Measurements from ENCODE around the gene VPS35.
"Not testable (repeated sequence)": the region's sequence is repeated elsewhere in the genome, so short reads cannot be mapped to it uniquely, and the experiment has no call there.

Gene VPS35

GRCh38 chr16:46651305-46651704, 37.7 kb downstream of the VPS35 start:
- no peak for DNase-seq

- no peak for DNase-seq
Measured at GRCh38 chr16:46650254-46650623, 38.7 kb downstream of the VPS35 start.

DNA sequence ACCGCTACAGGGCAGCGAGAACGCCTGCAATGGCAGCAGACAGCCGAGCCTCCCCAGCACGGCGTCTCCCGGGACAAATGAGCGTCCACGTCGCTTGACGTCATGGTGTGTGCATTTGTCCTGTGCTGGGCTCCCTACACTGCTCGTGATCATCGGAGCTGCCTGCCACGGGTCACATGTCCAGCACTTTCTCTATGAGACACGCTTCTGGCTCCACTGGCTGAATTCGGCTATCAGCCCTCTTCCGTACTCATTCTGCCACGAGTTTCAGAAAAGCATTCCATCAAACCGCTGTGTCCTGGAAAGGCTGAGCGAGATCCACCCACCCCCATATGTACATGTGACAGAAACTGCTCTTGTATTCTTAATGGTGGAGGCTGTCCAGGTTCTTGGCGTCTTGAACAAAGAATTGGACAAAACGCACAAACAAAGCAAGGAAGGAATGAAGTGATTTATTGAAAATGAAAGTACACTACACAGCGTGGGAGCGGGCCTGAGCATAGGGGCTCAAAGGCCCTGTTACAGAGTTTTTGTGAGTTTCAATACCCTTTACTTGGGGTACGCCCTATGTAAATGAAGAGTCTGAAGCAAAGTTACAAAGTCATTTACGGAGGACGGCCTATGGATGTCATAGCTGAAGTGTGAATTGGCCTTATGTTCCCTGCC, 39.3 kb downstream of the VPS35 start:
- no peak for DNase-seq

GRCh38 chr16:46648656-46649055, 40.3 kb downstream of the VPS35 start:
- no peak for DNase-seq

DNA sequence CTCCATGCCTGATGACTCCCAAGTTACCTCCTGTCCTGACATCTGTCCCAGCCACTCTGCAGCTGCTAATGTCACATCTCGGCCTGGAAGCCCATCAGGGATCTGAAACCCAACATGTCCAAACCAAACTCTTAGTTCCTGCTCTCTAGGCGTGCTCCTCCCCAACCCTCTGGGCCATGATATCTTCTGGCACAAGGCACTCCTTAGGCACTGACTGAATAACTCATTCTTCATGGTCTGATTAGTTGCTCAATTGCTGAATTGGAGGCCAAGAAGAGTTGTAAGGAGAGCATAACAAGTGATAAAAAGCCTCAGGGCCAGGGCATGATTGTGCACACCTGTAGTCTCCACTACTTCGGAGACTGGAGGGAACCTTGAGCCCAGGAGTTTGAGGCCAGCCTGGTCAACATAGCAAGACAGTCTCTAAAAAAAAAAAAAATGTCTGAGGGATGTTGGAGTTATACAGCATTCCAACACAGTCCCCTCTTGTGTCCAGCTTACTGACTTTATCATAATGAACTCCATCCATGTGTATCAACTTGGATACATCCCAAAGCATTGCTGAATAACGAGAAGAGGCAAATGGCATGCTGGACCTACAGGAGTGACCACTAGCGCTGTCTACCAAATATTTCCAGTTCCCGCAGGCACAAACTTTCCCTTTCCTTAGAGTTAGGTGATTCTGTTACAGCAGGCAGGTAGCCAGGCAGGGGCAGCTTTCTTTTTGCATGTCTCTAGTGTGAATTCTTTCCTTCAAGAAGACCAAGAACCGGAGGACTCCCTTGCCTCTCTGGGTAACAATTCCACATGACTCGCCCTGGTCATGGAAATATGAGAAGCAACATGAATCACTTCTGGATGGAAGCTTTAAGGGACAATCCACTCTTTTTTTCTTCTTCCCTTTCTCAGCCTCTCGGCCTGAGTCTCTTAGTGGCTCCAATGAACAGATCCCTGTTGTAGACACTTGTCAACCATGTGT, 49.7 kb downstream of the VPS35 start:
- DNase-seq: no peak

GRCh38 chr16:46632778-46633733, 55.9 kb downstream of the VPS35 start:
- no peak for DNase-seq

DNA sequence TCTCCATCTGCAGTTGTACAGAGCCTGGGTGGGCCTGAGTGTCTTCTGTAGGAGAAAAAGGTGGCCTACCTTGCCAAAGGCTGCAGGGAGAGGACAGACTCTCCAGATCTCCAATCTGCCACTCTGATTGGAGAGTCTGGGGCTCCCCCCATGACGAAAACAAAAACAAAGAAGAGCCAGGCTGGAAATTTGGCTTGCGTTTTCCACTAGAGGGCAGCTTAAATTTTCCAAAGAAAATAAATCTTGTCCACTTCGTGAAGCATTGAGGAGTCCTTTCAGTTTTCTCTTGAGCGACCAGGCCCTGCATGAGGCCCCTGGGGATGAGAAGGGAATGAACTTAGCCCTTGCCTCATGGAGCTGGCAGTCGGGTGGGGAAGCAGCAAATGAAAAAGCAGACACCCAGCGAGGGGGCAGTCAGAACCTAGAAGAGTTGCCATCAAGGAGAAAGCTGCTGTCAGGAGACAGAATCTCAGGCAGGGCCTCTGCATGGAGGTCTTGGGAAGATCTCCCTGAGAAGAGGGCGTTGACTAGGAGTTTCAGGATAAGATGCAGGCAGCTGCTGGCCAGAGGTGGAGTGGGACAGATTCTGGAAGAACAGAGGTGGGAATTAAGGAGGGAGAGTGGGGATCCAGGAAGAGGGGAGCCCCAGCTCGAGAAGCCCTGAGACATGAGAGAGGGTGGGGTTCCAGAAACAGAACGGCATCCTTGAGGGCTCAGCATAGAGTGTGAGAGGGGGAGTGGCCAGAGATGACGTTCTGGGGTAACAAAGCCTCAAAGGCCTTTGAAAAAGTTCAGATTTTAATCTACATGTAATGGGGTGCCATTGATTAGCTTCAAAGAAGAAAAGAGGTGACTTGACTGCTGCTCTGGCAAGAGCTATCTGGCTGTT, 59.4 kb downstream of the VPS35 start:
- DNase-seq: no peak

DNA sequence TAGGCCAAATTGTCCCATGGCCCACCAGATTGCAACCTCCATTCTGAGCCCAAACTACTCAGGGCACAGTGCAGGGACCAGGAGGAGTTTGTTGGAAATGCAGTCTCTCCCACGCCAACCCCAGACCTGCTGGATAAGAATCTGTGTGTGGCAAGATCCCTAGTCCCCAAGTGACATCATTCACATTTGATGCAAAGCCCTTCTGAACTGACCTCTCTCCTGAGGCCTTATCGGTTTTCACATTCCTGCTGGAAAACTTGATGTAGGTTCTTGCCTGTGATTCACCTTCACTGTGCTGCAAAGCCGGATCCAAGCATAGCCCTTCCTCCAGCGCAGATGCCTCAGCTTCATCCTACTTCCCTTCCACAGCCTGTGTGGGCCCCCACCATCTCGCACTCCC, 61.2 kb downstream of the VPS35 start:
- no peak for DNase-seq

GRCh38 chr16:46626681-46627080, 62.3 kb downstream of the VPS35 start:
- not testable (repeated sequence) for DNase-seq

GRCh38 chr16:46624862-46625261, 64.1 kb downstream of the VPS35 start:
- DNase-seq: not testable (repeated sequence)

- not testable (repeated sequence) for DNase-seq
Measured at GRCh38 chr16:46623707-46624106, 65.3 kb downstream of the VPS35 start.

DNA sequence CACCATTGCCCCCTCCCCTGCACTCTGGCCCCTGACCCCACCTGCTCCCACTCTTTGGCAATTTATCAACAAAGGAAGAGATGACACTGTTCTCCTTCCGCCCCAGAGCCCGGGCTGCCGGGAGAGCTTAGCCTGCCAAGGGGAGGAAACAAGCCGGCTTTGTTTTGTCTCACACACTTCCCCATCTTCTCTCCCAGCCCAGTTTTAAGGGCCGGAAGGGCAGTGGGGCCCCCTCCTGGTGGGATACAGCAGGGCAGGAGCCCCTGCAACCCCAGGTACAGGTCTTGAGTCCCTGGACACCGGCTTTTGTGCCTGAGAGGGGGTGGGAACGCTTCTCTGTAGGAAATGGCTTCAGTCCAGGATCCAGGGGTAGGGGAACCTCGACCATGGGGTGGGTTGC, 65.7 kb downstream of the VPS35 start:
- DNase-seq: not testable (repeated sequence)

- no peak for DNase-seq
Measured at GRCh38 chr16:46621934-46622676, 66.9 kb downstream of the VPS35 start.

DNA sequence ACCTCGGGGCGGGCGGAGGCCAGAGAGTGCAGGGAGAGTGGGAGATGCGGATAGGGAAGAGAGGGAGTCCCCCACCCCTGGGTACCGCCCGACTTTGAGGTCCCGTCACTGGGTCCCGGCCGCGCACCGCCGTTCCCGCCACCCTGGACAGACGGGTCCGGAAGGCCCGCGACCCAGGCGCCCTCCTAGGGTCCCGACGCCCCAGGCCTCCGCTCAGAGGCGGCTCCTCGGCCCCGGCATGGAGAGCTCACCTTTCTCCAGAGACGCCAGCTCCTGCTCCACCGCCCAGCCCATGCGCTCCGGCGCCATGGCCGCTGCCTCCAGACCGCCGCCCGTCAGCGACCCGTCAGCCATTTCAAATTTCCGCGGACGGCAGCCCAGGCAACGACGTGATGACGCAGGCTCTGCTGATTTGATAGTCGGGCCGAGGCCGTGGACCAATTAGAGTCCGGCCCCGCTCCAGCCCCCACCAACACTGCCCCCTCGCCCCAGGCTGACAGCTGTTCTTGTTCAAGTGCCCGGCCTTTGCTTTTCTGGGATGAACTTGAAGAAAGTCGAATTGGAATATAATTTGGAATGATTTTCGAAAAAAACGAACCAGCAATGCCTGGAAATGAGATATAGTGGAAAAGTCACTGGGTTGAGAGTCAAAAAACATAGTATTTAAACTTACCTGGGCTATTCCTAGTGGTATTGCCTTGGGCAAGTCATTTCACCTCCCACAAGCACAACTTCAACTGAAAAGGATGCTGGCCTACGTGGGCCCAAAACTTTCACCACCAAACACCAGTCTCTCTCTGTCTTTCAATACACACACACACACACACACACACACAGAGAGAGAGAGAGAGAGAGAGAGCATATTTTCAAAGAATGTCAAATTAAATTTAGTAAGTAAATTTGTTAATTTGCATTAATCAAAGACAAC, 67.7 kb downstream of the VPS35 start, which contains the start of gene SHCBP1:
TSS of gene SHCBP1 (minus strand) at position 374 of the 928 bp plus-strand sequence. CDS start at position 354, 20 bp downstream.
- peak; percentile 56 for DNase-seq

- DNase-seq: no peak
Measured at GRCh38 chr16:46620266-46621005, 68.5 kb downstream of the VPS35 start.

- no peak for DNase-seq
Measured at GRCh38 chr16:46618516-46618915, 70.5 kb downstream of the VPS35 start.

- no peak for DNase-seq
Measured at GRCh38 chr16:46614006-46614405, 75.0 kb downstream of the VPS35 start.

DNA sequence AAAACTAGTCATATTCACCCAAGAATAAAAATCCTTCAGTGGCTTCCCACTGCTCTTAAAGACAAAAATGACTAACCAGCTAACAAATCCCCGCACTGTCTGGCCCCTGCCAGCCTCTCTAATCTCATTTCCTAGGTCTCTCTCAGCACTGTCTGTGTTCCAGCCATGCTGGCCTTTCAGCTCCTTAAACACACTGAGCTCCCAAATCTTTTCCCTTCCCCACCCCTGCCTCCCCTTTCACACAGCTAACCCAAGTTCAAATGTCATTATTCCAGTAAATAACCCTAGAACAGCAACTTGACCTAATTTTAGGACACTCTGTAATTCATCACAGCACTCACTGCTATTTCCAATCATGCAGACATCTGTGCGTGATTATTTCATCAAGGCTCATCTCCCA, 75.6 kb downstream of the VPS35 start:
- no peak for DNase-seq

GRCh38 chr16:46612121-46612520, 76.9 kb downstream of the VPS35 start:
- DNase-seq: no peak
